OCI-LY1 (cell line): ENCODE results near the gene IL3.

Source experiments
- CTCF ChIP-seq: fragments of 200-600 bp; sonication (generic), shearing (Covaris generic); IDR thresholded peaks from 2 replicates; pipeline ENCODE4 v1.5.1; 2017; ENCODE audit warnings: mild to moderate bottlenecking, antibody characterized with exemption, low read length, moderate library complexity, mixed read lengths
- EZH2 ChIP-seq: fragments of 200-600 bp; sonication (generic), shearing (Covaris generic); IDR thresholded peaks from 2 replicates; pipeline ENCODE4 v1.8.0; 2017; ENCODE audit warnings: borderline replicate concordance, mixed run types, mild to moderate bottlenecking, antibody characterized with exemption, low read length, moderate library complexity, mixed read lengths

- TF ChIP-seq CTCF (no peak), EZH2 (no peak)
Measured at GRCh38 chr5:132080595-132080994, 20.1 kb downstream of the IL3 start.
